Measurements from ENCODE around the gene CACNA2D1. TPM values are rescaled to one million over a fixed set of nuclear protein-coding genes. Genes with fewer than 3 reads are reported as not detected.

CACNA2D1 gene
- total RNA-seq, 1 experiment from 2014 or later: 0.27 TPM

GRCh38 chr7:82154728-82155127, 288.8 kb downstream of the CACNA2D1 start:
- Histone ChIP-seq H3K9me2 (ENCODE audit: insufficient read depth) (no peaks in the 10 kb centered on the region), H3K27me3 (ENCODE audit: insufficient read depth, low read length) (no peaks in the 10 kb centered on the region), H3K9ac (ENCODE audit: low read length) (no peak overlapping the region), H2AFZ (ENCODE audit: low read depth, low read length, poor library complexity, severe bottlenecking) (no peak overlapping the region), H3K9me3 (ENCODE audit: control insufficient read depth in 1 of 2, insufficient read depth in 1 of 2, low read depth in 1 of 2, low read length in 2 of 2) (no peaks in the 10 kb centered on the region), H3K36me3 (ENCODE audit: control insufficient read depth in 1 of 2, insufficient read depth in 2 of 2, low read length in 2 of 2) (no peaks in the 10 kb centered on the region), H4K20me1 (ENCODE audit: insufficient read depth) (no peaks in the 10 kb centered on the region), H3K4me2 (ENCODE audit: low read length) (no peak overlapping the region), H3K79me2 (ENCODE audit: insufficient read depth, low read length) (no peaks in the 10 kb centered on the region), H3K27ac (ENCODE audit: low read depth, low read length) (no peak overlapping the region), H3K4me1 (ENCODE audit: control insufficient read depth in 1 of 2, insufficient read depth in 2 of 2, low read length in 2 of 2) (no peaks in the 10 kb centered on the region), H3K4me3 (replicated peaks in 1 of 2; ENCODE audit: low read depth in 1 of 2, low read length in 2 of 2) (no peak overlapping the region)
- BruUV-seq (replicated peaks): no TSS peak
- intact Hi-C loops (cut with micrococcal nuclease): no loop called here
- ChIA-PET RAD21 (ENCODE audit: low non-redundant PET in 1 of 2, low total read pairs in 2 of 2, uncharacterized antibody in 2 of 2, unreplicated experiment in 2 of 2) (no interaction called here), CTCF (no interaction called here), POLR2A (no interaction called here)
- ATAC-seq (no peak), DNase-seq (ENCODE audit: low read depth, low spot score) (no peak)
- TF ChIP-seq REST (IDR thresholded peaks at IDR 0.05; ENCODE audit: low read depth) (no peak), CTCF (IDR thresholded peaks at IDR 0.05 in 2 of 3, conservative IDR thresholded peaks at IDR 0.05 in 1 of 3; ENCODE audit: borderline replicate concordance in 1 of 3, insufficient read depth in 1 of 3, low read depth in 2 of 3, low read length in 2 of 3) (no peak), EZH2 (IDR thresholded peaks at IDR 0.05) (no peak), ZFX (IDR thresholded peaks at IDR 0.05) (no peak), RAD21 (IDR thresholded peaks at IDR 0.05; ENCODE audit: low read depth) (no peak), SRF (IDR thresholded peaks at IDR 0.05; ENCODE audit: low read depth) (no peak), POLR2AphosphoS5 (IDR thresholded peaks at IDR 0.05; ENCODE audit: low read depth, low read length) (no peak), EGR1 (IDR thresholded peaks at IDR 0.05; ENCODE audit: low read depth) (no peak), SP1 (IDR thresholded peaks at IDR 0.05; ENCODE audit: low read depth) (no peak), SIN3A (IDR thresholded peaks at IDR 0.05; ENCODE audit: low read depth) (no peak), FOSL1 (IDR thresholded peaks at IDR 0.05; ENCODE audit: low read depth) (no peak), EZH2phosphoT487 (IDR thresholded peaks at IDR 0.05; ENCODE audit: borderline replicate concordance) (no peak), CBX3 (IDR thresholded peaks at IDR 0.05; ENCODE audit: low read depth) (no peak), POLR2A (IDR thresholded peaks at IDR 0.05; ENCODE audit: borderline replicate concordance, extremely low read depth, insufficient read depth, insufficient read length) (no peak)

Data from HCT116 (cell line).